Measurements from ENCODE around the gene PLPP7. TPM values are rescaled to one million over a fixed set of nuclear protein-coding genes. Genes with fewer than 3 reads are reported as not detected.

PLPP7 gene
- total RNA-seq, 1 donor from 2014 or later: 2.0 TPM

Other genes starting within 250 kb of the PLPP7 start
- gene AIF1L, start 193.2 kb upstream of the PLPP7 start, total RNA-seq: 0.60 and 1.7 TPM in 2 replicates
- 6.5 and 7.5 TPM in 2 replicates for gene NUP214, start 164.1 kb upstream of the PLPP7 start, total RNA-seq
- gene FAM78A, start 13.2 kb upstream of the PLPP7 start, total RNA-seq: 3.3 and 3.8 TPM in 2 replicates
- 34.9 and 46.0 TPM in 2 replicates for gene PRRC2B, start 104.4 kb downstream of the PLPP7 start, total RNA-seq
- gene POMT1, start 213.2 kb downstream of the PLPP7 start, total RNA-seq: 20.3 and 27.2 TPM in 2 replicates
- 12.4 and 14.9 TPM in 2 replicates for gene UCK1, start 241.5 kb downstream of the PLPP7 start, total RNA-seq